Epidermal melanocyte (primary cell): Measurements from ENCODE around the gene MIEN1.
"Not testable (repeated sequence)": the region's sequence is repeated elsewhere in the genome, so short reads cannot be mapped to it uniquely, and the experiment has no call there.

Experiments used
- DNase-seq: peaks from one replicate; pipeline ENCODE4 v3.0.0; 2011; ENCODE audit warnings: low spot score; ENCODE audit not compliant: insufficient read length

The MIEN1 gene, protein sequence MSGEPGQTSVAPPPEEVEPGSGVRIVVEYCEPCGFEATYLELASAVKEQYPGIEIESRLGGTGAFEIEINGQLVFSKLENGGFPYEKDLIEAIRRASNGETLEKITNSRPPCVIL

DNA sequence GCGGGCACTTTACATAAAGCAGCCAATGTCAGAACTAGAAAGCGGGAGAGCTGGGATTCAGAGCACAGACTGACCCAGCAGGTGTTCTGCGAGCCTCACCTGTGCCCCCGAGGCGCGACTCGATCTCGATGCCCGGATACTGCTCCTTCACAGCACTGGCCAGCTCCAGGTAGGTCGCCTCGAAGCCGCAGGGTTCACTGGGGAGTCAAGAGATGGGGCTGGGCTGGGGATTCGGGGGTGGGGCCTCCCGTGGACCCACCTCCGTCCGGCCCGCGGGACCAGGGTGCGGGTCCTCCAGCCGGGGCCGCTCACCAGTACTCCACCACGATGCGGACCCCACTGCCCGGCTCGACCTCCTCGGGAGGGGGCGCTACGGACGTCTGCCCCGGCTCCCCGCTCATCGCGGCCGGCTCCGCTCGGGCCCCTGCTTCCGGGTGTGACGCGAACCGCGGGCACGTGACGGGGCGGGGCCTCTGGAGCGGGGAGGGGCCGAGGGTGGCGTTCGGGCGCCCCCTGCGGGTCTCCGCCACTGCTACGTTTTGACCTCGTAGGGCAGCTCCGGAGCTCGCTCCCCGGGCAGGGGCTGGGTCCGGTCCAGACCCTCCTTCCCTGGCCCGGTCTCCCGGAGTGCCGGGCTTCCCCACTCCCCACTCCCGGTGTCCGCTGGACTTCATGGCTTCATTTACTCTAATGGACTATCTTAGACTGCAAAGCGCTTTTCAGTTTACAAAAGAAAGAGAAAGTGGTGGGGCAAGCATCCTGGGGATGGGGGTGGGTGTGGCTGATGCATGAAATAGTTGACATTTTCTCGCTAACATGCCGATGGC is at the start of gene MIEN1:
Gene MIEN1, minus strand, starts transcription at position 438 of the 827 bp plus-strand sequence. Its CDS starts 37 bp downstream, at position 401.
- peak; percentile 97 for DNase-seq

DNA sequence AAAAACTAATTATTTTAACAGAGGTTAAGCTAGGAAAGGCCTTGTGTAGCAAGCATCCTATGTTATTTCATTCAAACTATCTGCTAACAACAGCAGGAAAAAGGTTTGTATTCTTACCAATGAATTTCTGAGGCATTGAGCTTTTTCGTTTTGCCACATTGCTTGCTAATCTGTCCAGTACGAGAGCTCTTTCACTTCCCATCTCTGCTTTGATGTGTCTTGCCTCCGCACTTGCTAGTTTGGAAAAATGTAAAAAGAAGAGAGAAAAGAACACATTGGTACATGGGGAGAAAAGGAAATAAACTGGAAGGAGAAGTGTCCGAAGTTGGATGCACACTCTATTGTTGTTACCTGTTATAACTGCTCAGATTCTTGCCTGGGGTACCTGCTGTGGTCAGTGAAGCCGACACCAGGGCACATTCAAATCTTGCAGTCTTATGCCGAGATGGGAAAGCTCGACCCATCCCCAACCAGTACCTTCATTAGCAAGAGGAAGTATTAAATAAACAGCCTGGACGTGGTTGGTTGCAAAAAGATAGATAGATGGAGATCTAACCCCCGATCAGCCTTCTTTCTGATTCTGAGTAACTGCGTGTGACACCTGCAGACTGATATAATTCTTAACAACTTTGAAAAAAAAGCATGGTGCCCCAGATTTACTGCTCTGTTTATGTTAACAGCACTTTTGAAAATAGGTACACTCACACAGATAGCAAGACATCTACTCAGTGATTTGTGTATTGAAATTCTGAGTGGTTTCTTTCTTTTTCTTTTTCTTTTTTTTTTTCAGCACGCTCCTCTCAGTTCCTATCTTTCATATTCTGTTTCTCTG is 47.4 kb upstream of the MIEN1 start:
- no peak for DNase-seq

- no peak for DNase-seq
Observed at GRCh38 chr17:39776252-39776651, 45.9 kb upstream of the MIEN1 start.

GRCh38 chr17:39775031-39775430 is 44.7 kb upstream of the MIEN1 start:
- DNase-seq = no peak

- no peak for DNase-seq
Observed at GRCh38 chr17:39774047-39774446, 43.7 kb upstream of the MIEN1 start.

- no peak for DNase-seq
Observed at GRCh38 chr17:39772987-39773934, 42.9 kb upstream of the MIEN1 start.

DNA sequence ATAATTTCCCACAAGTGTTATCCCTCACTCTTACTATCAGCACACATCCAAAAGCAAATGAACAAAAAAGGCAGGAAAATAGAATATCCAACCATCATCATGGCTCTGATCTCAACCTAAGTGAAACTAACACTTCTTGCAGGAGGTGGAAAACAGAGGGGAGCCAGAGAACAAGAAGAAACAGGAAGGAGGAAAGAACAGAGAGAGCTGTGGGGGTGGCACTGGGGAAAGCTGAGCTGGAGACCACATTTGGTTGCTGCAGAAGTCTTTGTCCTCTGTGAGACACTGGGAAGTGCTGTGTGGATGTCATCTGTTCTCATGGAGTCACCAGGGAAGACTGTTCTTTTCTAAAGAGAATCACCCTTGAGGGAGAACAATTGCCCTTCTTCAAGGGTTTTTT is 42.1 kb upstream of the MIEN1 start:
- no peak for DNase-seq

GRCh38 chr17:39769974-39770587 is 39.7 kb upstream of the MIEN1 start:
- DNase-seq = no peak

DNA sequence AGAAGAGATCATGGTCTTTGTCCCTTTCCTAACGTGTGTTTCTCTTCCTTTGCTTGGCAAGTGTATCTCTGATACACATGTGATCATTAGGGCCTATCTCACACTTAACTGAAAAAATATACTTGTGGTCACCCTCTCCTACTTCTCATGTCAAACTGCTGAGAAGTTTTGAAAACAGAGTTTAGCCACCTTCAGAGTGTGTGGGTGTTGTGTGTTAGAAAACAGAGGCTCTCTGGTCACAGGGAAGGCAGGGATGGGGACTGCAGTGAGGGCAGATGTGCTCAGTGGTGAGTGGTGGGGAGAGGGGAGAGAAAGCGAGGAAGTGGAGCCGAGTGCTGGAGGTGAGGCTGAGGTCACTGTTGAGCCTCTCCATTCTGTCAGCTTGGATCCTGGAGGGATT is 36.8 kb upstream of the MIEN1 start:
- DNase-seq = no peak

DNA sequence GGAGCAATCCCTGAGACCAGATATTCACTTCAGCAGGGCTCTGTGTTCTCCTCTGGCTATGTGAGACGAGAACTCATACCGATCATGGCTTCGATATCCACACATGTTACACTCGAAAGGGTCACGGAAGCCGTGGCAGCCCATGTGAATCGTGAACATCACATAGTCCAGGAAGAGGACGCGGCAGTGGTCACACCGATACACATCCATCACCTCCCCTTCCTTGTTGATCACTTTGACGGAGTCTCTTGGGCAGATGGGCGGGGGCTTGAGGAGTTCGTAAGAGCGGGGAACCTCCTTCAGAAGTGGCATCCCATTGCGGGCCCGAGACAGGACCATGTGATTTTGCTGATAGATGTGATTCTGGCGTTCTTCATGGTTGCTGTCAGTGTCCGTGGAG is 35.4 kb upstream of the MIEN1 start:
- no peak for DNase-seq

- DNase-seq = no peak
Observed at GRCh38 chr17:39765175-39765574, 34.8 kb upstream of the MIEN1 start.

DNA sequence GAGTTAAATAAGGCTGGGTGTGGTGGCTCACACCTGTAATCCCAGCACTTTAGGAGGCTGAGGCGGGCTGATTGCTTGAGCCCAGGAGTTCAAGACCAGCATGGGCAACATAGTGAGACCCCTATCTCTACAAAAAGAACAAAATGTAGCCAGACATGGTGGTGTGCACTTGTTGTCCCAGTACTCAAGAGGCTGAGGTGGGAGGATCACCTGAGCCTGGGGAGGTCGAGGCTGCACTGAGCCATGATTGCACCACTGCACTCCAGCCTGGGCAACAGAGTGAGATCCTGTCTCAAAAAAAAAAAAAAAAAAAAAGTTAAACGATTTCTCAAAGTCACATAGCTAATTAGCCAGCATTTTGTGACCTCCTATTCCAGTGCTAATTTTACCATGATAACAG is 33.8 kb upstream of the MIEN1 start:
- not testable (repeated sequence) for DNase-seq

GRCh38 chr17:39763051-39763820 is 32.9 kb upstream of the MIEN1 start:
- DNase-seq = no peak

DNA sequence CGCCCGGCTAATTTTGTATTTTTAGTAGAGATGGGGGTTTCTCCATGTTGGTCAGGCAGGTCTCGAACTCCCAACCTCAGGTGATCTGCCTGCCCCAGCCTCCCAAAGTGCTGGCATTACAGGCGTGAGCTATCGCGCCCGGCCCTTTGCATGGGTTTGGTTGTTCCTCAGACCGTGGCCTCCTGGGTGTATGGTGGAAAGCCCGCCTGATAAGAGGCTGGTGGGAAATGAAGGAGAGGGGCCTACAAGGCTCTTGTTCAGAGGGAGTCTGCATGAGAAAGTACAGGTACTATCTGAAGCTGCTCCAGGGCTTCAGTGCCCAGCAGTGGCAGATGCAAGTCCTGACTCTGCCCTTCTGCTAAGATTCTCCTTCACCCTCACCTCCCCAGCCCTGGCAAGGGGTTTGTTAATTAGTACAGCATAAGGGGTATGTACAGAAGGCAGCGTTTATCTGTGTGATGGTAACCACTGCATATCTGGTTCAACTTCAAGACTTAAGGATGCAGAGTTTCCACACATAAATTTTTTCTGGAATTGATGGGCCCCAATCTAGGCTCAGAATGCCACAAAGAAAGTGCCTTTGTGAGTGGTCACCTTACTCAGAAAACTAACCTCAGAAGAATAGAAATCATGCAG is 31.6 kb upstream of the MIEN1 start:
- no peak for DNase-seq

DNA sequence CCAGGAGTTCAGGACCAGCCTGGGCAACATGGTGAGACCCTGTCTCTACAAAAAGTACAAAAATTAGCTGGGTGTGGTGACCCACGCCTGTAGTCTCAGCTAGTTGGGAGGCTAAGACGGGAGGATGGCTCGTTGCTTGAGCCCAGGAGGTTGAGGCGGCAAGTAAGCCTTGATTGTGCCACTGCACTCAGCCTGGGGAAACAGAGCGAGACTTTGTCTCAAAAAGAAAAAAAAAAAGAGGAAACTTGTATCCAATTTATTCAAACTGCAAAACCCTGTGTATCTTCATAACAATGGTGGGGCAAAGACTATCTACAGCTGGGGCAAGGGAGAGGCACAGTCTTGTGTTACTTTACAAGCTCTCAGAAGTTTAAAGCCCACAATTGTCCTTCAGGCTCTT is 28.9 kb upstream of the MIEN1 start:
- no peak for DNase-seq

GRCh38 chr17:39757931-39758873 is 27.9 kb upstream of the MIEN1 start:
- no peak for DNase-seq

GRCh38 chr17:39757176-39757662 is 26.9 kb upstream of the MIEN1 start:
- no peak for DNase-seq
